MM.1S (cell line): ENCODE measurements around the gene SCAF11.
A peak's percentile ranks its signal among the peaks of the same experiment; 100 is the strongest.

Source experiments
- DNase-seq: peaks from one replicate; pipeline ENCODE4 v3.0.0-alpha.2; 2015
- H2AFZ ChIP-seq: fragments of 300-600 bp; sonication (generic); 2 replicates; pipeline ENCODE4 v1.6.0; 2016; ENCODE audit warnings: antibody characterized with exemption, low read length
- H3F3A ChIP-seq: fragments of 300-600 bp; sonication (generic); 2 replicates; pipeline ENCODE4 v1.6.1; 2016; ENCODE audit warnings: mild to moderate bottlenecking, antibody characterized with exemption, low read length, moderate library complexity, mixed read lengths; ENCODE audit not compliant: insufficient read depth
- H3K27ac ChIP-seq: fragments of 300-600 bp; sonication (generic); 2 replicates; pipeline ENCODE4 v1.5.1; 2016; ENCODE audit warnings: mild to moderate bottlenecking, low read length
- H3K27me3 ChIP-seq: fragments of 300-600 bp; sonication (generic); replicated peaks from 2 replicates; pipeline ENCODE4 v1.6.0; 2016; ENCODE audit warnings: low read length; ENCODE audit not compliant: insufficient read depth
- H3K36me3 ChIP-seq: fragments of 300-600 bp; sonication (generic); replicated peaks from 2 replicates; pipeline ENCODE4 v1.6.1; 2016; ENCODE audit warnings: mild to moderate bottlenecking, low read length, mixed read lengths; ENCODE audit not compliant: insufficient read depth
- H3K4me1 ChIP-seq: fragments of 300-600 bp; sonication (generic); 2 replicates; pipeline ENCODE4 v1.6.1; 2016; ENCODE audit warnings: low read length, mixed read lengths
- H3K4me2 ChIP-seq: fragments of 300-600 bp; sonication (generic); 2 replicates; pipeline ENCODE4 v1.6.0; 2016; ENCODE audit warnings: low read depth, low read length
- H3K4me3 ChIP-seq: fragments of 300-600 bp; sonication (generic); 2 replicates; pipeline ENCODE4 v1.5.1; 2016; ENCODE audit warnings: low read length, mixed read lengths
- H3K79me2 ChIP-seq: fragments of 300-600 bp; sonication (generic); 2 replicates; pipeline ENCODE4 v1.6.1; 2016; ENCODE audit warnings: mixed run types, low read length, mixed read lengths
- H3K9ac ChIP-seq: fragments of 300-600 bp; sonication (generic); 2 replicates; pipeline ENCODE4 v1.6.1; 2016; ENCODE audit warnings: low read length, mixed read lengths
- H3K9me2 ChIP-seq: fragments of 300-600 bp; sonication (generic); replicated peaks from 2 replicates; pipeline ENCODE4 v1.6.1; 2016; ENCODE audit warnings: mild to moderate bottlenecking, low read length, mixed read lengths; ENCODE audit not compliant: insufficient read depth
- H3K9me3 ChIP-seq: fragments of 300-600 bp; sonication (generic); replicated peaks from 2 replicates; pipeline ENCODE4 v1.6.1; 2016; ENCODE audit warnings: mild to moderate bottlenecking, low read length, mixed read lengths; ENCODE audit not compliant: insufficient read depth
- H4K20me1 ChIP-seq: fragments of 300-600 bp; sonication (generic); 2 replicates; pipeline ENCODE4 v1.6.1; 2016; ENCODE audit warnings: mild to moderate bottlenecking, low read length, moderate library complexity, mixed read lengths; ENCODE audit not compliant: insufficient read depth
- CTCF ChIP-seq: fragments of 300-600 bp; sonication (generic); IDR thresholded peaks from 2 replicates; pipeline ENCODE4 v1.5.1; 2016; ENCODE audit warnings: antibody characterized with exemption, low read length, mixed read lengths
- EZH2 ChIP-seq: fragments of 300-600 bp; sonication (generic); optimal IDR thresholded peaks from 2 replicates; pipeline ENCODE3; 2017; ENCODE audit warnings: low read depth, mild to moderate bottlenecking, antibody characterized with exemption, low read length, mixed read lengths
- EZH2phosphoT487 ChIP-seq: fragments of 300-600 bp; sonication (generic); IDR thresholded peaks from 2 replicates; pipeline ENCODE4 v1.6.1; 2018; ENCODE audit warnings: antibody characterized with exemption, low read length

SCAF11 gene

GRCh38 chr12:45994736-45995135 is 4.4 kb upstream of the SCAF11 start:
- Histone ChIP-seq H3K36me3 (no peaks in the 10 kb centered on the region), H2AFZ (no peak overlapping the region), H3K9me3 (no peaks in the 10 kb centered on the region), H3K79me2 (peaks cover 6% of the 10 kb centered on the region), H3K27ac (no peak overlapping the region), H4K20me1 (no peaks in the 10 kb centered on the region), H3K9me2 (no peaks in the 10 kb centered on the region), H3K9ac (no peak overlapping the region), H3F3A (peaks cover 30% of the 10 kb centered on the region), H3K4me3 (no peak overlapping the region), H3K4me2 (no peak overlapping the region), H3K27me3 (no peaks in the 10 kb centered on the region), H3K4me1 (0 out of 2 replicates have a peak, but pooled peaks cover 6% of the 10 kb centered on the region)
- TF ChIP-seq EZH2phosphoT487 (no peak), CTCF (no peak), EZH2 (no peak)
- DNase-seq = no peak

- Histone ChIP-seq H3F3A (peaks cover 37% of the 10 kb centered on the region), H3K27ac (peak overlapping the region; percentile 92), H3K27me3 (no peaks in the 10 kb centered on the region), H2AFZ (peak overlapping the region; percentile 75), H3K4me3 (peak overlapping the region; percentile 68), H3K79me2 (peaks cover 37% of the 10 kb centered on the region), H3K4me2 (peak overlapping the region; percentile 88), H4K20me1 (peaks cover 15% of the 10 kb centered on the region; the same call in 1 of the 2 replicates), H3K4me1 (peaks cover 32% of the 10 kb centered on the region), H3K9ac (peak overlapping the region; percentile 76), H3K9me3 (no peaks in the 10 kb centered on the region), H3K9me2 (no peaks in the 10 kb centered on the region), H3K36me3 (no peaks in the 10 kb centered on the region)
- no peak for TF ChIP-seq CTCF
- no peak for TF ChIP-seq EZH2phosphoT487
- TF ChIP-seq EZH2 = no peak
- peak; percentile 81 for DNase-seq
These were observed 1.2 kb upstream of the SCAF11 start for GRCh38 chr12:45991284-45992249.

GRCh38 chr12:45989721-45990467 is 480 bp downstream of the SCAF11 start:
- peak overlapping the region; percentile 93 for H3K4me3 ChIP-seq
- H3K27me3 ChIP-seq = no peaks in the 10 kb centered on the region
- H3K4me1 ChIP-seq = peaks cover 42% of the 10 kb centered on the region
- H2AFZ ChIP-seq = peak overlapping the region; percentile 55
- TF ChIP-seq EZH2phosphoT487 = no peak
- TF ChIP-seq CTCF = no peak
- no peak for TF ChIP-seq EZH2
- H3K9me3 ChIP-seq = no peaks in the 10 kb centered on the region
- peaks cover 26% of the 10 kb centered on the region for H4K20me1 ChIP-seq
- H3K9ac ChIP-seq = peak overlapping the region; percentile 95
- peaks cover 37% of the 10 kb centered on the region for H3F3A ChIP-seq
- peak; percentile 68 for DNase-seq
- H3K36me3 ChIP-seq = no peaks in the 10 kb centered on the region
- no peaks in the 10 kb centered on the region for H3K9me2 ChIP-seq
- peak overlapping the region; percentile 95 for H3K27ac ChIP-seq
- H3K79me2 ChIP-seq = peaks cover 54% of the 10 kb centered on the region
- peak overlapping the region; percentile 82; the same call in 1 of the 2 replicates for H3K4me2 ChIP-seq
